Activated CD8-positive, alpha-beta T cell treated with anti-CD3 and anti-CD28 coated beads for 36 hours (primary cell): ENCODE results near the gene SHKBP1. TPM values are rescaled to one million over a fixed set of nuclear protein-coding genes. Genes with fewer than 3 reads are reported as not detected.

Experiments used
- ATAC-seq: fragments of 200-7000 bp; cut with Tn5 transposase; one replicate; pipeline ENCODE4 v1.10.0; 2021; ENCODE audit warnings: mild to moderate bottlenecking, moderate library complexity
- CTCF ChIA-PET: fragments of 350-600 bp; sonication (Branson Sonifier 250); formaldehyde crosslinking; loops from one replicate; lab custom pipeline; 2021; ENCODE audit warnings: antibody characterized with exemption; lab: Charles Lee
- POLR2A ChIA-PET: fragments of 350-600 bp; sonication (Branson Sonifier 250); formaldehyde crosslinking; loops from one replicate; lab custom pipeline; 2021; ENCODE audit warnings: antibody characterized with exemption; lab: Charles Lee
- DNase-seq: peaks from one replicate; pipeline ENCODE4 v3.0.0-alpha.2; 2020
- H3K27ac Mint-ChIP-seq: one replicate; pipeline ENCODE4 v1.8.0; 2021; ENCODE audit warnings: mild to moderate bottlenecking, mixed read lengths
- H3K27me3 Mint-ChIP-seq: one replicate; pipeline ENCODE4 v1.8.0; 2021; ENCODE audit warnings: mixed read lengths
- H3K36me3 Mint-ChIP-seq: one replicate; pipeline ENCODE4 v1.8.0; 2021; ENCODE audit warnings: low read depth, mixed read lengths
- H3K4me1 Mint-ChIP-seq: one replicate; pipeline ENCODE4 v1.8.0; 2021; ENCODE audit warnings: low read depth, mixed read lengths
- H3K4me3 Mint-ChIP-seq: one replicate; pipeline ENCODE4 v1.8.0; 2021; ENCODE audit warnings: mild to moderate bottlenecking, moderate library complexity, mixed read lengths
- H3K9me3 Mint-ChIP-seq: one replicate; pipeline ENCODE4 v1.8.0; 2021; ENCODE audit warnings: mixed read lengths
- intact Hi-C: fragments of 100-400 bp; cut with micrococcal nuclease; formaldehyde crosslinking; loops from one replicate; pipeline ENCODE4 v1.10.0; 2022
- total RNA-seq, 2 experiments: library from RNA; stranded (reverse); gene quantifications; one replicate each; pipeline ENCODE4 v1.2.3, GENCODE V29; 2021
- TF ChIP-seq, protein P1 (sequence below): fragments of 200-600 bp; IDR thresholded peaks from one replicate; pipeline ENCODE4 v1.8.0; 2022; ENCODE audit warnings: antibody characterized with exemption, mild to moderate bottlenecking

The SHKBP1 gene
- total RNA-seq, 2 experiments from 2014 or later: 82.8 to 89.3 TPM

DNA sequence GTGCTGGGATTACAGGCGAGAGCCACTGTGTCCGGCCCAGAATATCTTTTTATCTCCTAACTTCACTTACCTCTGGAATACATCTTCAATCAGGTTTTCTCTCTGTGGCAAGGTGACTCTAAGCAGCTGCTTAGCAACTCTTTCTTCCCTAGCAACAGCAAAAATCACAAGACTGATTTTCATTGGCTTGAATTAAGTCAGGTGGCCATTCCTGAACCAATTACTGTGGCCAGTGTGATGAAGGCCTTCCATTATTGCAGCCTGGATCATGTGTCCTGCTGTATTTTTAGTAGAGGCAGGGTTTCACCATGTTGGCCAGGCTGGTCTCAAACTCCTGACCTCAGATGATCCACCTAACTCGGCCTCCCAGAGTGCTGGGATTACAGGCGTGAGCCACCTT lies 15.5 kb downstream of the SHKBP1 start:
- intact Hi-C loops: loop anchor here (10.0 kb wide), 1 partner anchor 307 kb away; the partner anchor contains the start of gene AKT2
- DNase-seq (no peak), ATAC-seq (peak; percentile 70)
- POLR2A ChIA-PET: interaction anchor here (0.6 kb wide), 2 partner anchors 19 to 543 kb away, joined by 3 to 4 read pairs; no protein-coding TSS in a partner anchor
- TF ChIP-seq, protein P1, sequence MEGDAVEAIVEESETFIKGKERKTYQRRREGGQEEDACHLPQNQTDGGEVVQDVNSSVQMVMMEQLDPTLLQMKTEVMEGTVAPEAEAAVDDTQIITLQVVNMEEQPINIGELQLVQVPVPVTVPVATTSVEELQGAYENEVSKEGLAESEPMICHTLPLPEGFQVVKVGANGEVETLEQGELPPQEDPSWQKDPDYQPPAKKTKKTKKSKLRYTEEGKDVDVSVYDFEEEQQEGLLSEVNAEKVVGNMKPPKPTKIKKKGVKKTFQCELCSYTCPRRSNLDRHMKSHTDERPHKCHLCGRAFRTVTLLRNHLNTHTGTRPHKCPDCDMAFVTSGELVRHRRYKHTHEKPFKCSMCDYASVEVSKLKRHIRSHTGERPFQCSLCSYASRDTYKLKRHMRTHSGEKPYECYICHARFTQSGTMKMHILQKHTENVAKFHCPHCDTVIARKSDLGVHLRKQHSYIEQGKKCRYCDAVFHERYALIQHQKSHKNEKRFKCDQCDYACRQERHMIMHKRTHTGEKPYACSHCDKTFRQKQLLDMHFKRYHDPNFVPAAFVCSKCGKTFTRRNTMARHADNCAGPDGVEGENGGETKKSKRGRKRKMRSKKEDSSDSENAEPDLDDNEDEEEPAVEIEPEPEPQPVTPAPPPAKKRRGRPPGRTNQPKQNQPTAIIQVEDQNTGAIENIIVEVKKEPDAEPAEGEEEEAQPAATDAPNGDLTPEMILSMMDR: no peak
- peaks cover 6% of the 10 kb centered on the region for H3K27me3 Mint-ChIP-seq
- no peak overlapping the region for H3K4me3 Mint-ChIP-seq
- no peaks in the 10 kb centered on the region for H3K36me3 Mint-ChIP-seq
- H3K27ac Mint-ChIP-seq: no peak overlapping the region
- peaks cover 10% of the 10 kb centered on the region for H3K4me1 Mint-ChIP-seq
- CTCF ChIA-PET: interaction anchor here (0.7 to 1.5 kb wide), 2 partner anchors 11 to 51 kb away, joined by 4 to 5 read pairs; no protein-coding TSS in a partner anchor
- no peaks in the 10 kb centered on the region for H3K9me3 Mint-ChIP-seq

DNA sequence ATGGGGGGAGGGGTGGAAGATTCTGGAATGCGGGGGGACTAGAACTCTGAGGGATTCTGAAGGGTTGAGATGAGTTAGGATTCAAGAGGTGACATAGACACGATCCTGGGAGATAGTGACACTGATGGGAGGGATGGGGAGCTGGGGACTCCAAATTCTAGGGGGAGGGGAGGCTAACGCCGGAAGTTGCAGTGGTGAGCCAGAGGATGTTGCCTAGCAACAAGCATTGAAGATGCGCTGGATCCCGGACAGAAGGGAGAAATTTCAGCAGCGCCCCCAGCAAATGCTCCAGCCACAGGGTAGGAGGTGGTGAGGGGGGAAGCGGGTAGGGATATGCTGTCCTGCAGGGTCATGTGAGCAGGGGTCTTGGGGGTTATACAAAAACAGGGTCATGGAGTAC lies 17.6 kb downstream of the SHKBP1 start:
- Mint-ChIP-seq H3K9me3 (no peaks in the 10 kb centered on the region), H3K27ac (no peak overlapping the region), H3K27me3 (peaks cover 21% of the 10 kb centered on the region), H3K36me3 (no peaks in the 10 kb centered on the region), H3K4me3 (no peak overlapping the region), H3K4me1 (peaks cover 27% of the 10 kb centered on the region)
- DNase-seq (no peak), ATAC-seq (no peak)
- POLR2A ChIA-PET: interaction anchor here (0.8 to 1.8 kb wide), 2 partner anchors 9 to 15 kb away, joined by 3 to 5 read pairs; no protein-coding TSS in a partner anchor
- CTCF ChIA-PET: interaction anchor here (1.8 to 4.2 kb wide), 2 partner anchors 41 to 130 kb away, joined by 5 to 22 read pairs; no protein-coding TSS in a partner anchor
- TF ChIP-seq, protein P1: no peak
- intact Hi-C loops: loop anchor here (10.0 kb wide), 1 partner anchor 309 kb away; the partner anchor contains the start of gene AKT2

DNA sequence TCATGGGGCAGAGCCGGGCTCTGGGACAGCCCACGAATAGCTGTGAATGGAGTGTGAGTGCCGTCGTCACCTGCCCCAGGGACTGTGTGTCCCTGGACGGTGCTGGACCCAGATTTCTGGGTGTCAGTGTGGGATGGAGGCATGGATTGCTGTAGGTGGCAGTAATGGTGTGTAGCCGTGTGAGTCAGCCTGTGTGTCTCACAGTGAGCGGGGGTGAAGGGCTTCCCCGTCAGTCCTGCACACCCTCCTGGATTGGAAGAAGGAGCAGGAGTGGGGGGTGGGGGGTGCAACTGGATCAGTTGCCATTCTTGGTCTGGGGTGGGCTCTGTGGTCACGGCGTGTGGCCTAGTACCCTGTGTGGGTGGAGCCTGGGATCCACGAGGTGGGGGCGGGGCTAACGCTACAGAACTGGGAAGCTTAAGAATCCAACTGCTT lies 18.0 kb downstream of the SHKBP1 start:
- Mint-ChIP-seq H3K27ac (no peak overlapping the region), H3K4me3 (no peak overlapping the region), H3K27me3 (peaks cover 25% of the 10 kb centered on the region), H3K36me3 (no peaks in the 10 kb centered on the region), H3K9me3 (no peaks in the 10 kb centered on the region), H3K4me1 (peaks cover 31% of the 10 kb centered on the region)
- CTCF ChIA-PET: interaction anchor here (1.8 to 4.2 kb wide), 2 partner anchors 40 to 130 kb away, joined by 5 to 22 read pairs; no protein-coding TSS in a partner anchor
- POLR2A ChIA-PET: interaction anchor here (0.8 to 1.8 kb wide), 2 partner anchors 9 to 15 kb away, joined by 3 to 5 read pairs; no protein-coding TSS in a partner anchor
- TF ChIP-seq, protein P1: no peak
- intact Hi-C loops: loop anchor here (5.0 to 10.0 kb wide), 2 partner anchors 67 to 310 kb away; partner anchors contain the start of gene AKT2
- ATAC-seq: peak; percentile 18
- no peak for DNase-seq

DNA sequence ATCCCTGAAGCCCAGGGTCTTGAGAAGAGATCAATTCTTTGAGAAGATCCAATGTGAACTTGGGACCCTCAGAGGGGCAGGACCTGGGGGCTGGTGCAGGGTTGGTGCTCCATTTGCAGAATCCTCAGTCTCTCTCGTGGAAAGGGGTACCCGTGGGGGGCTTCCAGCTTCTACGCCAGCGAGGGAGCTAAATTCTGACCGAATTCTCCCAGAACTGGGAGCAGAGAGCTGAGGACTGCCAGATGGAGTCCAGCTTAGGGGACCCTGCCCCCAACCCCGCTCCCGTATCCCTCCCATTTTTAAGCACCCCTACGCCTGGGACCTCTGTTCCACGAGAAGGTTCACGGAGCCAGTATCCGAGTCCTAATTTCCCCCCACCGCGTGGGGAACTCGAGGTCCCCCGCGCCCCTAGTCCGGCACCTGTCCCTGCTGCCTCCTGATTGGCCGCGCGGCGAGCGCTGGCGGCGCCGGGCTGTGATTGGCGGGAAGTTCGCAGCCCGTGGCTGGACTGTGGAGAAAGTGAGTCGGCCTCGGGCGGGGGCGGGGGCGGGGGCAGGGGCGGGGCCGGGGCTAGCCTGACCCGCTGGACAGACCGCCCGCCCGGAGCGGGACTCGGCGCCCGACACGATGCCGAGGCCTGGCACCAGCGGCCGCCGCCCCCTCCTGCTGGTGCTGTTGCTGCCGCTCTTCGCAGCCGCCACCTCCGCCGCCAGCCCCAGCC lies 20.1 kb downstream of the SHKBP1 start:
- no peak overlapping the region for H3K27ac Mint-ChIP-seq
- ATAC-seq (no peak), DNase-seq (no peak)
- H3K36me3 Mint-ChIP-seq: no peaks in the 10 kb centered on the region
- H3K9me3 Mint-ChIP-seq: no peaks in the 10 kb centered on the region
- ChIA-PET POLR2A (interaction anchor here (1.1 kb wide), 1 partner anchor 313 kb away, joined by 4 read pairs; no protein-coding TSS in a partner anchor), CTCF (interaction anchor here (4.2 kb wide), 1 partner anchor 38 kb away, joined by 22 read pairs; no protein-coding TSS in a partner anchor)
- intact Hi-C loops: loop anchor here (5.0 to 10.0 kb wide), 2 partner anchors 69 to 312 kb away; partner anchors contain the start of gene AKT2
- H3K27me3 Mint-ChIP-seq: peaks cover 36% of the 10 kb centered on the region
- peaks cover 42% of the 10 kb centered on the region for H3K4me1 Mint-ChIP-seq
- no peak overlapping the region for H3K4me3 Mint-ChIP-seq
- TF ChIP-seq, protein P1: no peak
